MG63 (cell line): Measurements from ENCODE around the gene ACADVL. TPM values are rescaled to one million over a fixed set of nuclear protein-coding genes. Genes with fewer than 3 reads are reported as not detected.

Experiments used
- DNase-seq: peaks from one replicate; pipeline ENCODE4 v3.0.0-alpha.2; 2020
- H3K27me3 ChIP-seq: fragments of 250-450 bp; sonication (Bioruptor Pico); 2 replicates; pipeline ENCODE4 v1.5.1; 2020; ENCODE audit warnings: mild to moderate bottlenecking, moderate library complexity
- H3K36me3 ChIP-seq: fragments of 250-450 bp; sonication (Bioruptor Pico); 2 replicates; pipeline ENCODE4 v1.5.1; 2020; ENCODE audit warnings: mild to moderate bottlenecking, moderate library complexity
- H3K4me3 ChIP-seq: fragments of 250-450 bp; sonication (Bioruptor Pico); 2 replicates; pipeline ENCODE4 v1.5.1; 2020; ENCODE audit warnings: mild to moderate bottlenecking, moderate library complexity
- H3K9me3 ChIP-seq: fragments of 250-450 bp; sonication (Bioruptor Pico); 2 replicates; pipeline ENCODE4 v1.5.1; 2020; ENCODE audit warnings: mild to moderate bottlenecking, moderate library complexity
- total RNA-seq: library from RNA; depleted of rRNA; stranded (reverse); fragments of >200 nt; shearing (Covaris generic); gene quantifications from 2 replicates; pipeline ENCODE4 v1.2.3, GENCODE V29; 2014; ENCODE audit warnings: low replicate concordance

Gene ACADVL
- total RNA-seq, 1 experiment from 2014 or later: 427 TPM

DNA sequence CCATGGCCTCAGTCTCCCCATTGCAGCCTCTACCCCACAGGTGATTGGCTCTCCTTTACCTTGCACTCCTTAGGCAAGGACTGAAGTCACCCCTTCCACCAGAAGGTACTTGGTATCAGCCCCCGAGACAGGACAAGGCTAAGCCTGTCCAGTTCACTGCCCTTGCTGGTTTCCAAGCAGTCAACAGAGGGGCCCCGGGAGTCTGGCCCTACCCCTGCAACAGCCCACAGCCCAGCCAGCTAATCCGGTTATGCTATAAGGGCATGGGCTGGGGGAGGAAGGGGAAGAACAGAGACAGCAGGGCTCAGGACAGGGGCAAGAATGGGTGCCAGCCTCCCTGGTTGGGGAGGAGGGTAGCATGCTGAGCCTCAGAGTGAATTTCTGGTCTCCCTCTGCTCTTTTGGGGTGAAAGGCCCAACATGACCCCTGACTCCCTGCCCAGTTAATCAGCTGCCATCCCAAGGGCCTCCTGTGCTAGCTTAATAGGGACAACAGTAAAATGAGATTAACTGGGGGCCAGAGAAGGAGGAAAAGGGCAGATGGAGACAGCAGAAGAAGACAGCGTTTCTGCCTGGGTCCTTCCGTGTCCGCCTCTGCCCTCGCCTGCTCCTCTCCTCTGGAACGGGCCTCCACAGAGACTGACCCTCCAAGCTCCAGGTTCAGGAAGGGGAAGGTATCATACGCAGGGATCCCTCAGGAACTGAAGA is 10.8 kb upstream of the ACADVL start:
- Histone ChIP-seq H3K27me3 (no peaks in the 10 kb centered on the region), H3K36me3 (no peaks in the 10 kb centered on the region), H3K4me3 (no peak overlapping the region), H3K9me3 (no peaks in the 10 kb centered on the region)
- no peak for DNase-seq

DNA sequence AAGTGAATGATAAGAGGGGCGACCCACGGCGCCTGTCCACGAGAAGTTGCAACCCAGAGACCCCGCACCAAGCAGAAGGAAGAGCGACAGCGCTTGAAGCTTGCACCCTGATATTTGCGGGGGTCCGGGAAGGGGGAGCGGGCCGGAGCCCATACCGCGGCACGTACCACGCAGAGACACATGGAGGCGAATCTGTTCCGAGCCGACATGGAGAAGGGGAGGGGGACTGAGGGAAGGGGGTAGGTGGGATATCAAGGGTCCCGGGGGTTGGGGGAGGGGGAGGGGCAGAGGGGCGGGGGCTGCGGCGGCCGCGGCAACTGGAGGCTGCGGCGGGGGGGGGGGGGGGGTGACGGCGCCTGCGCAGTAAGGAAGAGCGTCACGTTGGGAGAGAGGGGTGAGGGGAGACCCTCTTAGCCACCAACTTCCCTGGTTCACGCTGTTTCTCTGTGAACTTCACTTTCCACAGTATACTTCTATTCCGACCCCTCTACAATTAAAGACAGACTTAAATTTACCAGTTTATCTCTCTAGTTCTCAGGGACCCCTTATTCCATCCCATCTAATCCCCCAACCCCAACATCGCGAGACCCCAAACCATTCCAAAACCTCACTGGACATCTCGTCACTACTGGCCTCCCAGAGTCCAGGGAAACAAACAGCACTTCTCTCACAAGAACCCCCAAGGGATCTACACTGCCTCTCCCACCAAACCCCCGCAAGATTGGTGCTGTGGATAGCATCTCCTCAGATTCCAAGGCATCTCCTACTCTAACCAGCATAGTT is 8.1 kb upstream of the ACADVL start:
- Histone ChIP-seq H3K9me3 (no peaks in the 10 kb centered on the region), H3K27me3 (no peaks in the 10 kb centered on the region), H3K36me3 (no peaks in the 10 kb centered on the region), H3K4me3 (no peak overlapping the region)
- DNase-seq: no peak

DNA sequence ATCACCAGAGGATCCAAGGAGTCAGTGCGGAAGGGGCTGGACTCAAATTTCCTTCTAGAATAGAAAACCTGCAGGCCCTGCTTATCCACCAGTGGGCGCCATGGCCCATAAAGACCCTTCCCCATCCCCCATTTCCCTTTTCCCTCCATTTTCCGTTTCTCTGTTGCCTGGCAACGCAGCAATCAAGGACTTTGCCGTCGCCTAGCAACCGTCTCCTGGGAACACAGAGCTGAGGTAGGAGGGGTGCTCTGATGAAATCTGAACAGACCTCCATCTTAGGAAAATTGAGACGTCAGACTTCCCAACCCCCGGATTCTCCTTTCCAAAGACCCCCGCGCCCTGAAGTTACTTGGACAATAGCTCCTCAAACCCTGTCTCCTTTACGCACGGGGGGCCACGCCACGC is 5.8 kb upstream of the ACADVL start:
- no peaks in the 10 kb centered on the region for H3K36me3 ChIP-seq
- peak; percentile 26 for DNase-seq
- H3K4me3 ChIP-seq: peak overlapping the region; percentile 43
- H3K27me3 ChIP-seq: no peaks in the 10 kb centered on the region
- no peaks in the 10 kb centered on the region for H3K9me3 ChIP-seq

DNA sequence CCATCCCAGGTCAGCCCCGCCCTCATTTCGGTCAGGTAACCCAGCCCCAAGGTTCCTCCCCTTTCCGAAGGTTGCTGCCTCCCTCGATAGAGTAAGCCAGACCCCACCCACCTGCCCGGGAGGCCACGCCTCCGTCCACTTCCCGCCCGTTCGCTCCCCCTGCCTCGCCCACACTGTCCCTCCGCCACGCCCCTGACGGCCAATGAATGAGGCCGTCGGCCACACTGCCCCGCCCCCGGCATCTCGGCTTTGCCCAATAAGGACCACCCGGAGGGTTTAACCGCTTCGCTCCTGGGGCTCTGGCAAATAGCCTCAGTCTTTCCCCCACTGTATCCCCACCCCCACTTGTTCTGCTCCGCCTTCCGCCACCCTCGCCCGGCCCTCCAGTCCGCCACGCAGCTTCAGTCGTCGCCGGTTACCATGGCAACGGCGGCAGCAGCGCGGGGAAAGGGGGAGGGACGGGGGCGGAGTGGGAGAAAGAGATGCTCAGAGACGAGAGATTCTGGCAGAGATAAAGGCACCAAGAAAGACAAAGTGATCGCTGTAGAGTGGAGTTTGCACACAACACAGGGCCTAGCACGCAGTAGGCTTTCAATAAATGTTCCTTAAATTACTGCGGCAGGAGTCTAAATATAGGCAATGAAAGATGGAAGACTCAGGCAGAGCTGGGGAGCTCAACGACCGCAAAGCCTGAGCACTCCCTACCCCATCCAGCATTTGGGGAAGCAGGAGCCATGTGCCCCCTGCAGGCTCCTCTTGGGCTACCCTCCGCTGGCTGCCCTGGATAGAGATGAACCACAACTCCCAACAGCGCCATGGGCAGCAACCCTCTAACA is 5.2 kb upstream of the ACADVL start:
- no peaks in the 10 kb centered on the region for H3K27me3 ChIP-seq
- H3K36me3 ChIP-seq: no peaks in the 10 kb centered on the region
- peak; percentile 90 for DNase-seq
- no peaks in the 10 kb centered on the region for H3K9me3 ChIP-seq
- peak overlapping the region; percentile 43 for H3K4me3 ChIP-seq

DNA sequence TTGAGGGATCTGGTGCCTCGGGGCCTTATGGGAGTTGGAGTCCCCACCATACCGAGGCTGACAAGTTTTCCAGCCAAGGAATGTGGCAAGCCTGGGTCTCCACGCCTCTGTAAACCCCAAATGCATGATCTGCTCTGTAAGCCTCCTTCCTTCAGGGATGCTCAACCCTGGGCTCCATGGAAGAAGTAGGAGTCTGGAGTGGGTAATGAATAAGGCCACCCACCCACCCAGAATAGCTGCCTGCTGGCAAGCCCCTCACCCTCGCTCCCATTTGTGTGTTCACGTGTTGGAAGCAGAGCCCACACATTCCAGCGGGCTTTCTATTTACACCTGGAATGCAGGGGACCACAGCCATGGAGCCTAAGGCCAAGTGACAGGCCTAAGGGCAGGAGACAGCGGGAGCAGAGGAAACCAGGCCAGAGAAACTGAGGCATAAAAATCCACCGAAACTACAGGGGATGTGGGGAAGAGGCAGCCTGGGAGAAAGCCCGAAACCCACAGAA is 4.6 kb upstream of the ACADVL start:
- DNase-seq: no peak
- Histone ChIP-seq H3K27me3 (no peaks in the 10 kb centered on the region), H3K36me3 (peaks cover 1% of the 10 kb centered on the region), H3K4me3 (peak overlapping the region; percentile 43), H3K9me3 (no peaks in the 10 kb centered on the region)

DNA sequence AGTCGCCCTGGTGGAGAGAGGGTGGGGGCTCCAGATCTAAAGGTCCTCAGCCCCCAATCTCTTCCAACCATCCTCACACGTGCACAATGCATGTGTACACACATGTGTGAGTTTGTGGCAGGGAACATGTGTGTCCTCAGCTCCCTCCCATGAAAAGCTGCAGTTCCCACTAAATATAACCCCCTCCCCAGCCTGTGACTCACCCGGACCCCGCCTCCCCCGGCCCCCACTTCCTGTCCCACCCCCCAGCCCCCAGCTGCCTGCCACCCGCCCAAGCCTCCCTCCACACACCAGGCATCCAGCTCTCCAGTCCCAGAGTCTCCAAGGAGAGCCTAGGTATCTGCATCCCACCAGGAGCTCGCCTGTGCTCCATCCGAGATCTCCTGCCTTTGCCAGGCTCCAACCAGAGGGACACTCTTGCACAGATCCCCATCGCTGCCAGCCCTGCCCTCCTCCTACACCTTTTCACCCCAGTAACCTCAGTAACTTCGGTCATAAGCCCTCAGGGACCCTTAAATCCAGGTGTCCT is 4.0 kb upstream of the ACADVL start:
- no peaks in the 10 kb centered on the region for H3K9me3 ChIP-seq
- DNase-seq: no peak
- no peaks in the 10 kb centered on the region for H3K27me3 ChIP-seq
- H3K36me3 ChIP-seq: peaks cover 6% of the 10 kb centered on the region
- H3K4me3 ChIP-seq: peak overlapping the region; percentile 50

DNA sequence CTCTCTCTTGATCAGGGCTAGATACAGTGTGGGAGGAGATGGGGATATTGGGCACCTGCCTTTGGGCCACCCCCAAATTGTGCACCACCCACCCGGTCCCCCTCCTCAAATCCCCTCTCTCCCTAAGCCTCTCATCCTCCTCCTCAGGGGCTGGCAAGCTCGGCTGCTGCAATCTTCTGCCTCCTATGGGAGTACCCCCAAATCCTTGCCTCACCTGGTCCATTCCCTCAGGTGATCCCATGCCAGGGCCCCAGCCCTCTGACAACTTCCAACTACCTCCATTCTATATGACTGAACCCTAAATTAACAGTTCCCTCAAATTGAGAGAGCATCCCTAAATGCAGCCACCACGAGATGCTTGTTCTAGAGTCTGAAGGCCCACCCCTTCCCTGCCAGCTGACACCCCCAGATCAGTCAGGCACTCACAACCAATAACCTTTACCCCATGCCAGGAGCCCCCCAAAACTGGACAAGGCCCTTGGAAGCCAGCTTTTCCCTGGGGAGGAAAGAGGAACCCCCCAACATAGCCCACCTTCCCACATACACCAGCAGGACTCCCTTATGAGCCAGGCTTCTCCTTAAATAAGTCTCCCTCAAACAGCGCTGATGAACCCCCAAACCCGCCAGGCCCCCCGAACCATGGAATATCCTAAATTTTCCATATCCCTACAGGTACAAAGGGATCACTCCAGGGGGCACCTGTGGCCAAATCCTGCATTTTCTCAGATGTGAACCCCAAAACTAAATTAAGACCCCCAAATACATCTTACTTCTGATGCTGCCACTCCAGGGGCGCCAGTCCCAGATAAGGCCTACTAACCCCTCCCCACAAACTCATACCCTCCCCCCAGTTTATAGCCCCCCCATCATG is 3.3 kb upstream of the ACADVL start:
- Histone ChIP-seq H3K9me3 (no peaks in the 10 kb centered on the region), H3K27me3 (no peaks in the 10 kb centered on the region), H3K4me3 (peak overlapping the region; percentile 50), H3K36me3 (peaks cover 14% of the 10 kb centered on the region)
- no peak for DNase-seq

DNA sequence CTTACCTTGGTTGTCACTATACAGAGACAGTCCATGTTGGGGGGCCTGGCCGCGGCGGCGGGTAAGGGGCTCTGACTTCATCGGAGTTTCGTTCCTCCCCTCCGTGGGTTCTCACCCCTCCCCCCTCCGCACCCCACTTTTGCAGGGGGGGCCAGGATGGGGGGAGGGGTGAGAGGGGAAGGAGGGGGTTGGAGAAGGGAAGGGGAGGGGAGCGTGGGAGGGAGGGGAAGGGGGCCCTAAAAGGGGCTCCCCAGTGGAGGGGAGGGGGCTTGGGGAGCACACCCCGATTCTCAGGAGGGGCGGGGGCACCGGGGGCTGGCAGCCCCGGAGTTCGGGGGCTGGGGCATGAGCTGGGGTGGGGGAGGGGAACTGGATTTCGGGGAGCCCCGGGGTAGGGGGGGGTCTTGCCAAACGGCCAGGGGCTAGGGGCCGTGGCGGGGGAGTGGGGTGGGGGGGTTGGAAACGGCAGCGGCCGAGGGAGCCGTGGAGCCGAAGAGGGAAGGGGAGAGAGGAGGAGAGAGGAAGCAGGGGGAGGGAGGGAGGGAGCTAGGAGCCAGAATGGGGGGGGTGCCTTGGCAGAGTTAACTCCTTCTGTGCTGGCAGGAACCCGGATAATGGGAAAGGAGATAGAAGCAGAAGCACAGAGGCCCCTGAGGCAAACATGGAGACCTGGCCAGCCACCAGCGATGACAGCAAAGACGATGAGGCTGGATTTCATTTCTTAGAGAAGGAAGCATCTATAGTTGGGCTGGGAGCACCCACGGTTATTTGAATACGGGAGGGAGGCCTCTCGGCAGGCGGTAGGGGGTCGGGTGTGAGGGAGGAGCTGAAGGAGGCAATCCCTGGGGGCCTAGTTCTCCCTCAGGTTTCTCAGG is 2.4 kb upstream of the ACADVL start:
- Histone ChIP-seq H3K27me3 (no peaks in the 10 kb centered on the region), H3K36me3 (peaks cover 21% of the 10 kb centered on the region), H3K9me3 (no peaks in the 10 kb centered on the region), H3K4me3 (peak overlapping the region; percentile 50)
- peak; percentile 67 for DNase-seq

DNA sequence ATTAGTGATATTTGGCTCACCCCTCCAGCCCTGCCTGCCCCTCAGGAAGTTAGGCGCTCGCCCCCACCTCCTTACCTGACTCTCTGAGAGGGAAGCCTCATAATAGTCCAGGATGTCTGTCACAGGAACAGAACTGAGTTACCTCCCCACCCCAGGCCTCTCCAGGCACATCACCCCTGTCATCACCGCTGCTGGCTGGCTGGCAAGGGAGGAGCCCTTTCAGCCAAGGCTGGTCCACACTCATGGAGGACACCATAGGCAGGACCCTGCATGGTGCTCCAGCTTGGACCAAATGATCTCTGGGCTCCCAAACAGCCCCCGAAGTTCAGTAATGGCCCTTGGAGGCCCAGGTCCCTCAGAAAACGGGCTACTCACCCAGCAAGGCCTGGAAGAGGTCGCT is 1.6 kb upstream of the ACADVL start:
- no peak for DNase-seq
- Histone ChIP-seq H3K27me3 (no peaks in the 10 kb centered on the region), H3K4me3 (no peak overlapping the region), H3K36me3 (peaks cover 27% of the 10 kb centered on the region), H3K9me3 (no peaks in the 10 kb centered on the region)

DNA sequence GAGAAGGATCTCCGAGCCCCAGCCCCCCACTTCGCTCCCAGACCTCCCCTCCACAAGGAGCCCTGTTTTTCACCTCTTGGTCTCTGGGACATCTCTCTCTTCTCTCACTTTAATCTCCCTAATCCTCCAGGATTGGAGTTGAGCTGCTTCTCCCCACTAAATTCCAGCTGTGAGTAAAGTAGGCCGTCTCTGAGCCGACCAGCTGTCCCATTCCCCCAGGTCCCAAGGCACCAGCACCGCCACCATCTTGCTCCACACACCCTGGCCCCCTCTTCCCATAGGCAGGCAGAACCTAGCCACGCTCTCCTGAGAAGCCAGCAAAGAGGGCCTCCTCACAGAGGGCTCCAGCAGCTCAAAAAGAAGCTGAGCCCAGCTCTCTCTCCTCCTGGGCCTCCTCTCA is 980 bp upstream of the ACADVL start:
- no peaks in the 10 kb centered on the region for H3K9me3 ChIP-seq
- no peak for DNase-seq
- H3K27me3 ChIP-seq: no peaks in the 10 kb centered on the region
- H3K4me3 ChIP-seq: no peak overlapping the region
- H3K36me3 ChIP-seq: peaks cover 33% of the 10 kb centered on the region

DNA sequence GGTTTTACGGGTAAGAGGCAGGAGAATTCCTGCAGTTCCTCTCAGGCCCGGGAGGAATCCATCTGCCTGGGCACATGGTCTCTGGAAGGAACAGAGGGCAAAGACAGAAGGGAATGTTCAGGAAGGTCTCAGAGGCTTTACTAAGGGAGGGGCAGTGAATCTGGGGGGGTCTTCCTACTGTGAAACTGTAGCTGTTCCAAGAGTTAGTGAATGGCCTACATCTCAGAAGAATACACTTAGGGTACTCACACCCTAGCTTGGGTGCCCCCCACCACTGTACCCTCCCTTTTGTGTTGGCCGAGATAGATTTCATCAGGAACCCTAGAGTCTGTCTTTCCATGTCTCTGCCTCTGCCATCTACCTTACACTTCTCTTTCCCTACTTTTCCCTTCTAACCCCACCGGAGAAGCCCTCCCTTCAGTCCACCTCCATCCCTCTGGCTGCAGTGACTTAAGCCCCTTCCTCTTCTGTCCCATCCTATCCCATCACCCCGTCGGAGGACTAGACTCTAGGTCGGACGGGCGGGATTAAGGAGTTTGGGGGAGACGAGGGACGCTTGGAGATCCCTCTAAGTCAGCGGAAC is 418 bp upstream of the ACADVL start:
- Histone ChIP-seq H3K9me3 (no peaks in the 10 kb centered on the region), H3K4me3 (peak overlapping the region; percentile 75), H3K36me3 (peaks cover 38% of the 10 kb centered on the region), H3K27me3 (no peaks in the 10 kb centered on the region)
- no peak for DNase-seq

DNA sequence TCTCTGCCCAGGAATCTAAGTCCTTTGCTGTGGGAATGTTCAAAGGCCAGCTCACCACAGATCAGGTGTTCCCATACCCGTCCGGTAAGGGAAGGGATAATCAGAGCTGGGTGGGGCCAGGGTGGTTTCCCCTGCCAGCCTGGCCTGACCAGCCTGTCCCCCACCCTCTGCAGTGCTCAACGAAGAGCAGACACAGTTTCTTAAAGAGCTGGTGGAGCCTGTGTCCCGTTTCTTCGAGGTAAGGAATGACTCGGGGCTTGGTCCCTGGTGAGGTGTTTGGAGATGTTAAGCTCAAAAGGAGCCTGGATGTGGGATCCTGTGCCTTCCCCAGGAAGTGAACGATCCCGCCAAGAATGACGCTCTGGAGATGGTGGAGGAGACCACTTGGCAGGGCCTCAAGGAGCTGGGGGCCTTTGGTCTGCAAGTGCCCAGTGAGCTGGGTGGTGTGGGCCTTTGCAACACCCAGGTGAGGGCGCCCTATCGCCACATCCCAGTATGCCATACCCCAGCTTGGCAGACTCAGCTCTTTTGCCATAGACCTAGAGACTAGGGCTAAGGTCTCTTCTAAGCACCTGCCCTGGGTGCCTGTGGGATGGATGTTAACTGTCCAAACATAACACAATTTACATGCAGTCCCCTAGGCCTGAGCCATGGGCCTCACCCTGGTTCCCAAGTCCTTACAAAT is 997 bp downstream of the ACADVL start:
- Histone ChIP-seq H3K4me3 (peak overlapping the region; percentile 75), H3K27me3 (no peaks in the 10 kb centered on the region), H3K9me3 (no peaks in the 10 kb centered on the region), H3K36me3 (peaks cover 48% of the 10 kb centered on the region)
- DNase-seq: peak; percentile 58

DNA sequence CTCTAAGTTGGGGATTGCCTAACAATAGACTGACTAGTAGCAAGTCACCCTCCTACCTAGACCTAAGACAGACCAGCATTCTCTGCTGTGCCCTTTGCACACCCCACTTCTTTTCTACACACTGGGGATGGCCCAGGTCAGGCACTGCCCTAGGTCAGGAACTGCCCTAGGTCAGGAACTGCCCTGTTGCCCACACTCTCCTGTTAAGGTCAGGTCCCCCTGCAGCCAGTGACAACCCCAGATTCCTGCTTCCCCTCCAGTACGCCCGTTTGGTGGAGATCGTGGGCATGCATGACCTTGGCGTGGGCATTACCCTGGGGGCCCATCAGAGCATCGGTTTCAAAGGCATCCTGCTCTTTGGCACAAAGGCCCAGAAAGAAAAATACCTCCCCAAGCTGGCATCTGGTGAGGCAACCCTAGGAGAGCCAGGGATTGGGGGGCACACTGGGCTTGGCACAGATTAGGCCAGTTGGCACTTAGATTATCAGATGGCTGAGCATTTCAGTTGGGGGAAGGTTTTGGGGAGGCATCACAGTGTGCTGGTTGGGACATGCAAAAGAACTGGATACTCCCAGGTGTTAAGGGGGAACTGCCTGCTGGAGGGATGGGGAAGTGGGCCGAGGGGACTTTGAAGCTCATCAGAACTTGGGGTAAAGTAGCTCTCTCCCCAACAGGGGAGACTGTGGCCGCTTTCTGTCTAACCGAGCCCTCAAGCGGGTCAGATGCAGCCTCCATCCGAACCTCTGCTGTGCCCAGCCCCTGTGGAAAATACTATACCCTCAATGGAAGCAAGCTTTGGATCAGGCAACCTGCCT is 1.7 kb downstream of the ACADVL start:
- Histone ChIP-seq H3K4me3 (peak overlapping the region; percentile 75; the same call in 1 of the 2 replicates), H3K27me3 (no peaks in the 10 kb centered on the region), H3K36me3 (peaks cover 48% of the 10 kb centered on the region), H3K9me3 (no peaks in the 10 kb centered on the region)
- DNase-seq: no peak
